K562 (cell line): ENCODE results near the gene U2AF1L4. TPM values are rescaled to one million over a fixed set of nuclear protein-coding genes. Genes with fewer than 3 reads are reported as not detected.
A peak's percentile ranks its signal among the peaks of the same experiment; 100 is the strongest.

Experiments
- ATF7 ChIP-seq: fragments of 450-650 bp; IDR thresholded peaks from 2 replicates; pipeline ENCODE4 v1.7.1; 2014; ENCODE audit warnings: mild to moderate bottlenecking, moderate library complexity
- CXXC5 ChIP-seq: fragments of 250-450 bp; sonication (Bioruptor Pico); IDR thresholded peaks from 2 replicates; pipeline ENCODE4 v1.8.0; 2022; ENCODE audit warnings: inconsistent platforms, mild to moderate bottlenecking, moderate library complexity
- ESRRA ChIP-seq: fragments of 450-650 bp; IDR thresholded peaks from 2 replicates; pipeline ENCODE4 v1.6.1; 2014; ENCODE audit warnings: low read depth, mild to moderate bottlenecking, moderate library complexity, borderline replicate concordance
- HDAC2 ChIP-seq: fragments of 450-650 bp; IDR thresholded peaks from 2 replicates; pipeline ENCODE4 v1.6.1; 2016; ENCODE audit warnings: mild to moderate bottlenecking
- HNRNPK ChIP-seq: fragments of 200-400 bp; formaldehyde crosslinking; IDR thresholded peaks from one replicate; pipeline ENCODE4 v1.6.1; 2018; ENCODE audit warnings: mild to moderate bottlenecking, low read depth, low read length; ENCODE audit not compliant: poor library complexity, severe bottlenecking
- REST ChIP-seq, 2 experiments: fragments of 450-650 bp; formaldehyde crosslinking in 1 of 2; IDR thresholded peaks; 2 replicates each; pipeline versions ENCODE4 v1.4.0 to v1.6.1; 2014 to 2020; ENCODE audit warnings: mild to moderate bottlenecking in 2 of 2, borderline replicate concordance in 1 of 2, low read depth in 1 of 2
- SAFB ChIP-seq: fragments of 200-400 bp; formaldehyde crosslinking; IDR thresholded peaks from 2 replicates; pipeline ENCODE4 v1.6.1; 2017; ENCODE audit warnings: low read depth, low read length, borderline replicate concordance
- SAP30 ChIP-seq: fragments of 200-600 bp; sonication (generic); IDR thresholded peaks from 2 replicates; pipeline ENCODE4 v1.6.1; 2012; ENCODE audit warnings: borderline replicate concordance, low read depth, mild to moderate bottlenecking, moderate library complexity, low read length, control low read depth, inconsistent platforms; ENCODE audit not compliant: insufficient read depth, poor library complexity, severe bottlenecking
- YY1 ChIP-seq, 3 experiments: IDR thresholded peaks; 2 replicates each; pipeline ENCODE4 v1.6.1; 2011; ENCODE audit warnings: low read length in 2 of 3, mild to moderate bottlenecking in 2 of 3, moderate library complexity in 2 of 3, borderline replicate concordance in 1 of 3, control low read depth in 1 of 3, low read depth in 1 of 3; ENCODE audit not compliant: insufficient read depth in 3 of 3, insufficient replicate concordance in 2 of 3, control insufficient read depth in 1 of 3, insufficient read length in 1 of 3; ENCODE audit errors: extremely low read depth in 1 of 3
- polyA plus RNA-seq, 8 experiments: library from polyadenylated mRNA; depleted of rRNA in 4 of 8; stranded (reverse) in 5 of 8; unstranded in 3 of 8; fragments of >200 nt; fragmentation: Nextera tagmentation in 2 of 8; fragmentation: Illumina TruSeq in 1 of 8; extraction: Ambion mirVana in 2 of 8; extraction: Trizol in 1 of 8; gene quantifications; 2 replicates each; pipeline versions ENCODE4 v1.2.1 to v1.2.3, GENCODE V29; 2011 to 2014; ENCODE audit warnings: inconsistent platforms in 1 of 8, missing spikeins in 1 of 8
- total RNA-seq, 7 experiments: library from RNA; depleted of rRNA in 6 of 7; stranded (reverse); fragments of >200 nt in 6 of 7; fragmentation: Illumina TruSeq in 2 of 7; extraction: Trizol in 2 of 7; gene quantifications; 2 replicates each; pipeline versions ENCODE4 v1.2.1 to v1.2.3, GENCODE V29; 2011 to 2021; ENCODE audit warnings: low replicate concordance in 1 of 7
- TF ChIP-seq, protein P1 (sequence below), 2 experiments: IDR thresholded peaks; 2 replicates each; pipeline ENCODE4 v1.6.1; 2011; ENCODE audit warnings: borderline replicate concordance in 1 of 2, control low read depth in 1 of 2, low read depth in 1 of 2, low read length in 1 of 2, mild to moderate bottlenecking in 1 of 2, mixed read lengths in 1 of 2, moderate library complexity in 1 of 2; ENCODE audit not compliant: insufficient read depth in 1 of 2, insufficient read length in 1 of 2, poor library complexity in 1 of 2, severe bottlenecking in 1 of 2; ENCODE audit errors: extremely low read depth in 1 of 2

Gene U2AF1L4
- total and polyA plus RNA-seq, 9 of the 15 experiments (the other 6 are each of a cell fraction or from before 2014, with no cell fraction given) = 8.4 to 19.5 (median 12.6) TPM

- TF ChIP-seq CXXC5 = peak; percentile 87
- no peak for TF ChIP-seq HDAC2
- TF ChIP-seq HNRNPK = no peak
- TF ChIP-seq ATF7 = peak; percentile 64; the same call in 1 of the 2 replicates
- TF ChIP-seq, protein P1, sequence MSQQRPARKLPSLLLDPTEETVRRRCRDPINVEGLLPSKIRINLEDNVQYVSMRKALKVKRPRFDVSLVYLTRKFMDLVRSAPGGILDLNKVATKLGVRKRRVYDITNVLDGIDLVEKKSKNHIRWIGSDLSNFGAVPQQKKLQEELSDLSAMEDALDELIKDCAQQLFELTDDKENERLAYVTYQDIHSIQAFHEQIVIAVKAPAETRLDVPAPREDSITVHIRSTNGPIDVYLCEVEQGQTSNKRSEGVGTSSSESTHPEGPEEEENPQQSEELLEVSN (IDR thresholded peaks at IDR 0.05; ENCODE audit: borderline replicate concordance in 1 of 2, extremely low read depth in 1 of 2, insufficient read depth in 1 of 2, insufficient read length in 1 of 2, low read depth in 1 of 2, low read length in 1 of 2, poor library complexity in 1 of 2, severe bottlenecking in 1 of 2) = peak in 1 of 2 experiments; percentile 73
- TF ChIP-seq SAFB = 0 out of 2 replicates have a peak, but pooled peaks have one; percentile 25
- no peak for TF ChIP-seq REST (IDR thresholded peaks at IDR 0.05; ENCODE audit: borderline replicate concordance)
- TF ChIP-seq REST (CRISPR knock-in tag; IDR thresholded peaks at IDR 0.05; ENCODE audit: low read depth) = peak; percentile 42; the same call in 1 of the 2 replicates
- TF ChIP-seq ESRRA = peak; percentile 27; the same call in 1 of the 2 replicates
- peak in 2 of 3 experiments; percentile 82 to 86 for TF ChIP-seq YY1 (IDR thresholded peaks at IDR 0.05; ENCODE audit: borderline replicate concordance in 1 of 3, control insufficient read depth in 1 of 3, extremely low read depth in 1 of 3, insufficient read depth in 3 of 3, insufficient read length in 1 of 3, insufficient replicate concordance in 2 of 3, low read depth in 1 of 3, low read length in 2 of 3)
- TF ChIP-seq SAP30 = peak; percentile 62
Observed at GRCh38 chr19:35775298-35776101, 30.3 kb upstream of the U2AF1L4 start, which contains the start of gene ARHGAP33 (continued).
